ELR (cell line): Measurements from ENCODE around the gene RALGPS2.
"Not testable (repeated sequence)": the region's sequence is repeated elsewhere in the genome, so short reads cannot be mapped to it uniquely, and the experiment has no call there.

Experiments used
- DNase-seq: peaks from one replicate; pipeline ENCODE4 v3.0.0-alpha.2; 2015; ENCODE audit warnings: low read depth

The RALGPS2 gene

DNA sequence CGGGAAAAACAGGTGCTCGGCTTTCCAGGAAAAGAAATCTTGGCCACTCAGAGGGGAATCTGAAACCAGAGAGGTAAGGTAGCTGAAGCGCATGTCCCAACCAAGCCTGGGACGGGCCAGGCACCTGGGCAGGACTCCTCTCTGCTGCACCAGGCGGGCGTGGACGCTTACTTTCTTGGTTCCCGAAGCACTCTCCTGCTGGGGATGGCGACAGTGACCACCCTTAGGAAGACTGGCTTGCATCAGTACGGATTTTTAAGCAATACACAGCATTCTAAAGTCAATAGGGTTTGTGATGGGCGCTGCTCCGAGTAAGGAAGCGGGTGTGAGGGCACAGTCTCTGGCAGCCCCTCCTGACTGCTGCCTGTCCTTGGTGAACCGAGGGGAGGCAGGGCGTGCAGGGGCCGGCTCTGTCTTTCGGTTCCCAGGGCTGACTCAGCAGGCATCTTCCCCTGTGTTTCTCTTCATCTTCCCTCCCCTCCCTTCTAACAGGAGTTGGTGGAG is 220.8 kb downstream of the RALGPS2 start:
- no peak for DNase-seq

DNA sequence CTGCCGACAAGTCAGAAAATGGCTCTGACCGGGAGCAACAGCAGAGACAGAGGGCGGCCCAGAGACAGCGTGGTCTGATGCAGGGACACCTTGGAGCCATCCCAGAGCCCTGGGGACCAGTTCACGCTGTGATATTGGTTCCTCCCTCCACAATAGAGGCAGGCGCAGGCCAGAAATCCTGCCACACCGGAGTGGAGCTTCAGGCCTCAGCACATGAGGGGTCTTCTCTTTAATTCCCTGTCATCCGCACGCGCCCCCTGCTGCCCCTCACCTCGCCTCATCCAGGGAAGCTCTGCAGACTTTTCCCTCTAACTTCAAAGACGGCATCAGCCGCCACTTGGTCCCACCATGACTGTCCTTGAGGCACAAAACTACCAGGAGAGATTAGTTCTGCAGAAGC is 221.4 kb downstream of the RALGPS2 start:
- no peak for DNase-seq

DNA sequence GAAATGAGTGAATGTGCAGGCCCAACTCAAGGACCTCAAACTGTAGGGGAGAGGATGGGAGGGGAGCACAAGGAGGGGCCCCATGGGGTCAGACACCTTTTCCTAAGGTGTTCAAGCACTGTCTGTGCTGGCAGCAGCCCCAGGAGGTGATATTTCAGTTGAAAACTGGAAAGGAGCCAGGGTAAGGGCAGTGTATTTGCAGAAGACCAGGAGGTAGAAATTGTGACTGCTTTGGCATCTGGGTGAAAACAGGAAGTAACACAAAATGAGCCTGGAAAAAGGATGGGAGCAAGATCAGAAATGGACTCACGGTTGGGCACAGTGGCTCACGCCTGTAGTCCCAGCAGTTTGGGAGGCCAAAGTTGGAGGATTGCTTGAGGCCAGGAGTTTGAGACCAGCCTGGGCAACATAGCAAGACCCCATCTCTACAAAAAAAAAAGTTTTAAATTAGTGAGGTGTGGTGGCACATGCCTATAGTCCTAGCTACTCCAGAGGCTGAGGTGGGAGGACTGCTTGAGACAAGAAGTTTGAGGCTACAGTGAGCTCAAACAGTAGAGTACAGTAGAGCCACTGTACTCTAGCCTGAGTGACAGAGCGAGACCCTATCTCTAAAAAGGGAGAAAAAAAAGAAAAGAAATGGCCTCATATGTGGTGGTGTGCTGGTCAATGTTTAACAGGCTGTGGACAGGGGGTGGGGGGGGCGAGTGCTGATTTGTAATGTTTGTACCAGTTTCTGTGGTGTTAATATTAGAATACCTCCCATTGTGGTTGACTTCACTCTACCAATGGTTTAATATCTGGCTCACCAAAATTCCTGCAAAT is 222.0 kb downstream of the RALGPS2 start:
- no peak for DNase-seq

GRCh38 chr1:178947677-178947981 is 222.6 kb downstream of the RALGPS2 start:
- no peak for DNase-seq

- no peak for DNase-seq
Measured at GRCh38 chr1:178948676-178949075, 223.6 kb downstream of the RALGPS2 start.

DNA sequence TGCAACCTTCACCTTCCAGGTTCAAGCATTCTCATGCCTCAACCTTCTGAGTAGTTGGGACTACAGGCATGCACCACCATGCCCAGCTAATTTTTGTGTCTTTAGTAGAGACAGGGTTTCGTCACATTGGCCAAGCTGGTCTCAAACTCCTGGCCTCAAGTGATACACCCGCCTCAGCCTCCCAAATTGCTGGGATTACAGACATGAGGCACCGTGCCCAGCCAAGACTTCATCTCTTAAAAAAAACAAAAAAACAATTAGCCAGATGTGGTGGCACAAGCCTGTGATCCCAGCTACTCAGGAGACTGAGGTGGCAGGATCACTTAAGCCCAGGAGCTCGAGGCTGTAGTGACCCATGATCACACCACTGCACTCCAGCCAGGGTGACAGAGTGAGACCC is 224.8 kb downstream of the RALGPS2 start:
- DNase-seq: not testable (repeated sequence)

GRCh38 chr1:178951600-178951999 is 226.6 kb downstream of the RALGPS2 start:
- no peak for DNase-seq

DNA sequence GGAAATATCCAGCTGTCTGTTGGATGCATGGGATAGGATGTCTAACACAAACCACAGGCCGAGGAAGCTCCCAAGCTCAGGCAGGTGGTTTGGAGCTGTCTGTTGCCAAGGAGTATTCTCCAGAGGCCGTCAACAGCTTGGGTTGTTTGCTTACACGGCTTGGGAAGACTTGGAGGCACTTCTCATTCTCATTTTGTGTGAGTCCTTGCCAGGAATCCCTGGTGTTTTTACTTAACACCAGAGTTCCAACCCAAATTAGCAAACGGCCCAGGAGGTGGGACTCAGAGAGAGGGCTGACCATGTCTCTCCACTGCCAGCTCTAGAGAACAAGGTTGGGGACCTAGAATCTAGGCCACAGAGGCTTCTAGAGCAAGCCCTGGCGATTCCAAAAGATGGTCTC is 228.0 kb downstream of the RALGPS2 start:
- no peak for DNase-seq

DNA sequence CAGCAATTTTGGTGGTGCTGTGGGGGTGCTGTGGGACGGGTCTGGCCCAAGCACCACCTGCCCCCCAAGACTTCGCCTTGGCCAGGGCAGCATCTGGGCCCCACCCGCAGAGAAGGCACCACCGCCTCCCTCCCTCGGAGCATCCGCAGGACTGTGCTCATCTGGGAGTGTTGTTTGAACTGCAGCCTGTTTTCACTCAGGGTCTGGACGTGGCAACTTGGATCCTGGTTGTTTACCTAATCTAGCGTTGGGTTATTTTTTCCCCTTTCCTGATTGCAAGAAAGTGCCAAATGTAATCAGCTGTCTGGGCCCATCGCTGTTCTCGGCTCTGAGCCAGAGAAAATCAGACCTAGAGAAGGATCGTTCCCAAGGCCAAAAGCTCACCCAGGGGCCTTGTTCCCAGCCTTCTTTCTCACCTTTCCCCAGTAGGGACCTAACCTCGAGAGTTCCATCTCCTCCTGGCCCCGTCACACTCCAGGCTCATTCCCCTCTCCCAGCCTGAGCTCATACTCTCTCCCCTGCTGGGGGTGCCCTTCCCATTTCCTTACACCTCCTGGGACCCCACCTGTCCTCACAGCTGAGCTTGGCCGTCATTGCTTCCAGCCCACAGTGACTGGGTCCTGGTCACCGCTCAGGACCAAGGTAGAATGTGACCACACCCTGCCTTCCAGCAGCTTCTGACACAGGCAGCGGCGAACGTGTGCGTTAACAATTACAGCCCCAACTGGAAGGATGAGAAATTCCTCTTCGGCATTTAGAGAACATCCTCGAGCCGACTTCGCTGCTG is 228.7 kb downstream of the RALGPS2 start:
- DNase-seq: no peak

DNA sequence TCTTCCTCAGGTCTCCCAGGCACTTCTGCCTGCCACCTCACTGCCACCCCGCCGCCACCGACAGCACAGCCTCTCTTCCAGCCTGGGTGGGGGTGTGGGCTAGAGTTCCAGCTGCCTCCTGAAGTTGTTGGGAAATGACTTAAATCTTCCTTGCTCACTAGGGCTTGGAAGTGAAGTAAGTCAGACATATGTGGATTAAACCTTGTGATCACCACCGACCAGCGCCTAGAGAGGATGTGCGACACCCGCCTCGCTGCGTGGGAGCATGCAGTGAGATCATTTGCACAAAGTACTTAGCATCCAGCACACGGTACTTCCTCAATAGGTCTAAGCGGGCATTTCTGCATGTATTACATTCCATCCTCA is 229.3 kb downstream of the RALGPS2 start:
- DNase-seq: no peak

- DNase-seq: no peak
Measured at GRCh38 chr1:178954937-178955336, 229.9 kb downstream of the RALGPS2 start.

DNA sequence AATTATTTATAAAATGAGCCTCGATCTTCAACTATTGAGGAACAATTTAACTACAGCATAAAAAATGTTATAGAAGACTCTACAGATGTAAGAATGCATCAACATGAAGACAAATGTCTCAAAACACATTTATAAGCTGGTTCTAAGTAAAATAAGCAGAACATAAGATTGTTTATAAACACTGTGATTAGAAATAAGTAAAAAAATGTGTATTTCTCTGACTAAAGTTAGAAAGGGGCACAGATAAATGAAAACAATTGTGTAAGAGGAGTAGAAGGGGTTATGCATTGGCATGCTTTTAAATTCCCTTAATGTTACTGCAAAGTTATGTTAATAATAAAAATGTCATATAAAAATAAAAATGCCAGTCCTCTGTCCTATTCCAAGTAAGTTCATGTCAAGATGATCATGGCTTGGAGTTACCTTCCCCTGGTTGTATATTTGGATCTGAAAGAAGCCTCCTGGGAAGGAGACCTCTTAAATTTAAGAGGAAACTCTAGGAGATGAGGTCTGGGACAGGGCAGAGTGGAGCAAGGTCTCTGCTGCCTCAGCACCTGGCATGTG is 230.4 kb downstream of the RALGPS2 start:
- no peak for DNase-seq

DNA sequence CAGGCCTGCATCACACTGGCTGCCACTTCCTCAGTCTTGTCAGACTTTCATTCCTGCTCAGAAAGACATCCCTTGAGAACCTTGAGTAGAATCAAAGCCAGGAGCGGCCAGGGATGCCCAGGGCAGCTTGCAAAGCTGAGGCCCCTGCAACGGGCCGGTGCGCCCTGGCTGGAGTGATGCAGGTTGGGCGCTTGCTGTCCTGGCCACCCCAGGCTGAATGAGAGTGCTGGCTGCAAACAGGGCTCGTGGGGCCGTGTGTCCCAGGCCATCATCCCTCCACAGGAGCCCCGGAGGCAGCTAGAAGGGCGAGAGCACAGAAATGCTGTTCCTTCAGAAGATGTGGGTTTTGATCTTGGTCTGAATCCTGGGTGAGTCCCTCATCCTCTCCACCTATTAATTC is 233.4 kb downstream of the RALGPS2 start:
- no peak for DNase-seq

DNA sequence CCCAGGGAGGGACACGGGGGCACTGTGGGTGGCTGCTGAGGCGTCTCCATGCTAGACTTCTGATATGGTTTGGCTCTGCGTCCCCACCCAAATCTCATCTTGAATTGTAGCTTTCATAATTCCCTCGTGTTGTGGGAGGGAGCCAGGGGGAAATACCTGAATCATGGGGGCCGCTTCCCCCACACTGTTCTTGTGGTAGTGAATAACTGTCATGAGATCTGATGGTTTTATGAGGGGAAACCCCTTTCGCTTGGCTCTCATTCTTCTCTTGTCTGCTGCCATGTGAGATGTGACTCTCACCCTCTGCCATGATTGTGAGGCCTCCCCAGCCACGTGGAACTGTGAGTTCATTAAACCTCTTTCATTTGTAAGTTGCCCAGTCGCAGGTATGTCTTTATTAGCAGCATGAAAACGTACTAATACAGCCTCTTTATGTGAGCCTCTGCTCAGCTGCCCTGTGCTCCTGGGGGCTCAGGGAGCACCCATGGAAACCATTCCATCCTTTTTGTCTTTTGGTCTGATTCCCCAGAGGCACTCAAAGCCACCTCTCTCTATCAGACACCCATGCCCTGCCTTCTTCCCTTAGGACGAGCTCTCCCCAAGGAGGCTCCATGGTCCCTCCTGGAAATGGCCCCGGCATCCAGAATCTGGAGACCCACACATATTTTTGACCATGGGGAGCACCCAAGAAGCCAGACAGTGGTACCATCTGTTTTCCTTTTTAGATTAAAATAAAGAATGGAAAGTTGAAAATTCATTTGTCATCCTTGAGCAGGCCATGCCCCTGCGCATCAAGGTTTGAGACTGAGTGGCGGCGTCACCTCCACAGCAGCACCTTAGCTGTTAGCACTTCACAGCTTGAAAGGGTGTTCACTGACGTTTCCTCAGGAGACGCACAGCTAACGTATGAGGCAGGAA is 234.8 kb downstream of the RALGPS2 start:
- no peak for DNase-seq

- DNase-seq: no peak
Measured at GRCh38 chr1:178960482-178961240, 235.6 kb downstream of the RALGPS2 start.

DNA sequence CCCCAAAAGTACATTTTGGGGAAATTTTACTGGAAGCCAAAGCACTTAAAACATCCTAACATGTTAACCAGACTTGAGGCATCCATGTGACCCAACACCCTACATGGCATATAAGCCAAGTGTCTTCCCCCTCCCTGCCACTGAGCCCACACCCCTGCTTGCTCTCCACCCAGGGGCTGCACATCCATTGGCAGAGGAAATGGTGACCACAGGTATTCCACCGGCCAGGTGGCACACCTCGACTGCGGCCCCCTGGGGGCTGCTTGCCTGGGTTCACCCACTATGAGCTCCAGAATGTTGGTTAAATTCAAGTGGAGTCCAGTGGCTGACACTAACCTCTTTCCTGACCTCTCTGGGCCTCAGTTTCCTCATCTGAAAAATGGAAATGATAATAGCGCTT is 236.3 kb downstream of the RALGPS2 start:
- DNase-seq: no peak

DNA sequence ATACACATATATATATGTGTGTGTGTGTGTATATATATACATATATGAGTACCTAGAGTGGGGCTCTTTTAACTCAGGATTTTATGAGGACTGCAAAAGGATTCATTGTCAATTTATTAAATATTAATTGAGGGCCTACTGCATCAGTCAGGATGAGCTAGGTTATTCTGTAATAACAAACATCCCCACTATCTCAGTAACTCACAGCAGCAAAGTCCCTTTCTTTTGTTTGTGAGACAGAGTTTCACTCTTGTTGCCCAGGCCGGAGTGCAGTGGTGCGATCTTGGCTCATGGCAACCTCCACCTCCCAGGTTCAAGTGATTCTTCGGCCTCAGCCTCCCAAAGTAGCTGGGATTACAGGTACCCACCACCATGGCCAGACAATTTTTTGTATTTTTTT is 236.8 kb downstream of the RALGPS2 start:
- DNase-seq: no peak

GRCh38 chr1:178962853-178963711 is 238.0 kb downstream of the RALGPS2 start:
- no peak for DNase-seq

DNA sequence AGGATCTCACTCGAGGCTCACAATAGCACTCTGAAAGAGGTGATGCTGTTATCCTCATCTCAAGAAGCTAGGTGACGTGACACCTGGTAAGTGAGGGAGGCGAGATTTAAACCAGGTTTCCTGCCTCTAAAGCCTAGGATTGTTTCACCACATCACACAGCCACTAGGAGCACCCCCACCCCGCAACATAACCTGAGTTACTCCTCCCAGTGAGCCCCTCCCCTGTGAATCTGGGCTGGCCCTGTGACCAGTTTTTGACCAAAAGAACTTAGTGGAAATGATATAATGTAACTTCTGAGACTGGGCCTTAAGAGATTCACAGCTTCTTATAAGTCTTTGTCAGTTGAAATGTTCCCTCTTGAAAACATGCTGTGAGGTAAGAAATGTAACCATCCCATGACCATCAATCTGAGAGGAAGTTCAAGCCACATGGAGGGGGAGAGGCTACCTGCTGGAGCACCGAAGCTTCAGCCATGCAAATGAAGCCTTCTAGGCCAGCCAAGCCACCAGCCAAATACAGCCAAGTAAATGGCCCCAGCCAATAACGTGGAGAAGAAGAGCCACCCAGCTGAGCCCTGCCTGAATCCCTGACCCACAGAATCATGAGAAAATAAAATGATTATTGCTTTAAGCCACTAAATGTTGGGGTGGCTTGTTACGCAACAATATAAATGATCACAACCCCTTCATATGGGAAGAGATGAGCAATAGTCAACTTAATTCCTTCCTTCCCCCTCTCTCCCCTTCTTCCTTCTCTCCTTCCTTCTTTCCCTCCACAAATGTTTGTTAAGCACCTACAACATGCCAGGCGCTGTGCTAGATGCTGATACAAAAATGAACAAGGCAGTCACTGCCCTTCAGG is 239.7 kb downstream of the RALGPS2 start:
- no peak for DNase-seq
